ENCODE results near the gene FADS3. TPM values are rescaled to one million over a fixed set of nuclear protein-coding genes. Genes with fewer than 3 reads are reported as not detected.

FADS3 gene
- total RNA-seq, 1 experiment from 2014 or later: 50.0 TPM

DNA sequence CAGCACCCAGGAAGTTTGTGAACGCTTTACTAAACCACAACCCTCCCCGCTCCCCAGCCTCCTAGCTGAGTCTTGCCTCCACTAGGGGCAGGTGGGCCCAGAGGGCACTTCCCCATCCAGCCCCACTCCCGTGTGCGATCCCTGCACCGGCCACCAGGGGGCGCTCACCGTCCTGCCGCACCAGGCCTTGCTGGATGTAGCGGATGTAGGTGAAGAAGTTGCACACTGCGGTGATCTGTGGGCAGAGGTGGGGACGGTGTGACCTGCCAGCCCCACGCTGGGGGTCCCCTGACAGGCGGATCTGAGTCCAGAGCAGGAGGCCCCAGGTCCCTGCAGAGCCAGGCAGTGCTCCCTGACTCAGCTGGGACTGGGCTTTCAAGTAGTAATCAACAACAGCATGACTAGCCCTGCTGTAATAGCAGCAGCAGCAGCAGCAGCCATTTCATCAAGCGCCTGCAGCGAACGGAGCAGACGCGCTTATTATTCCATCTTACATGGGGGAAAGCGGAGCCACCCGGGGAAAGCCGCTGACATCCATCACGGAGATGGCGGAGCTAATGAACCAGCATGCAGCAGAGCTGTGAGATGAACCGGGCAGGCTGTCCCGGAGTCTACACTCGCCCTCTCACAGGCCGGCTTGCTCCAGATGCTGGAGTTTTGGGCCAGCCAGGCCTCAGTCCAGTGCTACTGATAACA, 7.9 kb upstream of the FADS3 start:
- TF ChIP-seq SP1 (CRISPR knock-in tag; conservative IDR thresholded peaks at IDR 0.05): 0 out of 2 replicates have a peak, but pooled peaks have one; percentile 23
- TF ChIP-seq NFYB (CRISPR knock-in tag; conservative IDR thresholded peaks at IDR 0.05; ENCODE audit: low read depth): no peak
- TF ChIP-seq, protein P1, sequence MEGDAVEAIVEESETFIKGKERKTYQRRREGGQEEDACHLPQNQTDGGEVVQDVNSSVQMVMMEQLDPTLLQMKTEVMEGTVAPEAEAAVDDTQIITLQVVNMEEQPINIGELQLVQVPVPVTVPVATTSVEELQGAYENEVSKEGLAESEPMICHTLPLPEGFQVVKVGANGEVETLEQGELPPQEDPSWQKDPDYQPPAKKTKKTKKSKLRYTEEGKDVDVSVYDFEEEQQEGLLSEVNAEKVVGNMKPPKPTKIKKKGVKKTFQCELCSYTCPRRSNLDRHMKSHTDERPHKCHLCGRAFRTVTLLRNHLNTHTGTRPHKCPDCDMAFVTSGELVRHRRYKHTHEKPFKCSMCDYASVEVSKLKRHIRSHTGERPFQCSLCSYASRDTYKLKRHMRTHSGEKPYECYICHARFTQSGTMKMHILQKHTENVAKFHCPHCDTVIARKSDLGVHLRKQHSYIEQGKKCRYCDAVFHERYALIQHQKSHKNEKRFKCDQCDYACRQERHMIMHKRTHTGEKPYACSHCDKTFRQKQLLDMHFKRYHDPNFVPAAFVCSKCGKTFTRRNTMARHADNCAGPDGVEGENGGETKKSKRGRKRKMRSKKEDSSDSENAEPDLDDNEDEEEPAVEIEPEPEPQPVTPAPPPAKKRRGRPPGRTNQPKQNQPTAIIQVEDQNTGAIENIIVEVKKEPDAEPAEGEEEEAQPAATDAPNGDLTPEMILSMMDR (IDR thresholded peaks at IDR 0.05): peak; percentile 100
- TF ChIP-seq PRRX2 (CRISPR knock-in tag; IDR thresholded peaks at IDR 0.05): no peak
- TF ChIP-seq, protein P2, sequence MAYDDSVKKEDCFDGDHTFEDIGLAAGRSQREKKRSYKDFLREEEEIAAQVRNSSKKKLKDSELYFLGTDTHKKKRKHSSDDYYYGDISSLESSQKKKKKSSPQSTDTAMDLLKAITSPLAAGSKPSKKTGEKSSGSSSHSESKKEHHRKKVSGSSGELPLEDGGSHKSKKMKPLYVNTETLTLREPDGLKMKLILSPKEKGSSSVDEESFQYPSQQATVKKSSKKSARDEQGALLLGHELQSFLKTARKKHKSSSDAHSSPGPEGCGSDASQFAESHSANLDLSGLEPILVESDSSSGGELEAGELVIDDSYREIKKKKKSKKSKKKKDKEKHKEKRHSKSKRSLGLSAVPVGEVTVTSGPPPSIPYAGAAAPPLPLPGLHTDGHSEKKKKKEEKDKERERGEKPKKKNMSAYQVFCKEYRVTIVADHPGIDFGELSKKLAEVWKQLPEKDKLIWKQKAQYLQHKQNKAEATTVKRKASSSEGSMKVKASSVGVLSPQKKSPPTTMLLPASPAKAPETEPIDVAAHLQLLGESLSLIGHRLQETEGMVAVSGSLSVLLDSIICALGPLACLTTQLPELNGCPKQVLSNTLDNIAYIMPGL (CRISPR knock-in tag; IDR thresholded peaks at IDR 0.05): peak; percentile 32; the same call in 1 of the 2 replicates
- TF ChIP-seq ZNF121 (CRISPR knock-in tag; IDR thresholded peaks at IDR 0.05): 0 out of 2 replicates have a peak, but pooled peaks have one; percentile 45
- peak; percentile 52; the same call in 1 of the 2 replicates for TF ChIP-seq GABPB1 (CRISPR knock-in tag; IDR thresholded peaks at IDR 0.05)
- TF ChIP-seq, protein P3, sequence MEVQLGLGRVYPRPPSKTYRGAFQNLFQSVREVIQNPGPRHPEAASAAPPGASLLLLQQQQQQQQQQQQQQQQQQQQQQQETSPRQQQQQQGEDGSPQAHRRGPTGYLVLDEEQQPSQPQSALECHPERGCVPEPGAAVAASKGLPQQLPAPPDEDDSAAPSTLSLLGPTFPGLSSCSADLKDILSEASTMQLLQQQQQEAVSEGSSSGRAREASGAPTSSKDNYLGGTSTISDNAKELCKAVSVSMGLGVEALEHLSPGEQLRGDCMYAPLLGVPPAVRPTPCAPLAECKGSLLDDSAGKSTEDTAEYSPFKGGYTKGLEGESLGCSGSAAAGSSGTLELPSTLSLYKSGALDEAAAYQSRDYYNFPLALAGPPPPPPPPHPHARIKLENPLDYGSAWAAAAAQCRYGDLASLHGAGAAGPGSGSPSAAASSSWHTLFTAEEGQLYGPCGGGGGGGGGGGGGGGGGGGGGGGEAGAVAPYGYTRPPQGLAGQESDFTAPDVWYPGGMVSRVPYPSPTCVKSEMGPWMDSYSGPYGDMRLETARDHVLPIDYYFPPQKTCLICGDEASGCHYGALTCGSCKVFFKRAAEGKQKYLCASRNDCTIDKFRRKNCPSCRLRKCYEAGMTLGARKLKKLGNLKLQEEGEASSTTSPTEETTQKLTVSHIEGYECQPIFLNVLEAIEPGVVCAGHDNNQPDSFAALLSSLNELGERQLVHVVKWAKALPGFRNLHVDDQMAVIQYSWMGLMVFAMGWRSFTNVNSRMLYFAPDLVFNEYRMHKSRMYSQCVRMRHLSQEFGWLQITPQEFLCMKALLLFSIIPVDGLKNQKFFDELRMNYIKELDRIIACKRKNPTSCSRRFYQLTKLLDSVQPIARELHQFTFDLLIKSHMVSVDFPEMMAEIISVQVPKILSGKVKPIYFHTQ (CRISPR knock-in tag; IDR thresholded peaks at IDR 0.05): no peak
- ChIA-PET POLR2A (interaction anchor here (0.6 to 4.1 kb wide), 3 partner anchors 48 to 56 kb away, joined by 4 to 26 read pairs (median 15); partner anchors contain the start of gene BEST1), CTCF (interaction anchor here (0.5 to 10.9 kb wide), 80 partner anchors 9 to 829 kb away, joined by 3 to 685 read pairs (median 5); partner anchors contain the start of genes BEST1, FADS1, FADS2 and FADS3)
- H3K9me3 Mint-ChIP-seq: no peaks in the 10 kb centered on the region
- H3K4me3 Mint-ChIP-seq: no peak overlapping the region
- H3K27ac Mint-ChIP-seq: no peak overlapping the region
- ATAC-seq (peak; percentile 80), DNase-seq (ENCODE audit: low spot score) (peak; percentile 98)
- H3K36me3 Mint-ChIP-seq: no peaks in the 10 kb centered on the region
- H3K4me1 Mint-ChIP-seq: peaks cover 20% of the 10 kb centered on the region
- H3K27me3 Mint-ChIP-seq (ENCODE audit: low read depth): no peaks in the 10 kb centered on the region

DNA sequence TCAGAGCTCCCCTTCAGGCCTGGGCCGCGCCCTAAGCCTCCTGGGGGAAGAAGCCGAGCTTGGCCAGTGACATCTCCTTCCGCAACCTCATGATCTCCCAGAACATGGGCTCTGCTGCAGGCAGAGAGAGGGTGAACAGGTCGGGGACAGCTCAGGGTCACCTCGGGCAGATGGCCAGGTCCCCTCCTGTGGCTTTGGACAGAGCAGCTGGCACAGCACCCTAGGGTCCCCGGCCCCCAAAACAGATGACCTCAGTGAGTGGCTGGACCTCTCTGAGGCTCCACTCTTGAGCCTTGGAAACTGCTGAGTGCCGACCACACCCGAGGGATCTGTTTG, 6.9 kb upstream of the FADS3 start:
- ChIA-PET POLR2A (interaction anchor here (3.1 to 4.1 kb wide), 2 partner anchors 49 to 52 kb away, joined by 15 to 26 read pairs; partner anchors contain the start of gene BEST1), CTCF (interaction anchor here (0.7 to 10.9 kb wide), 45 partner anchors 8 to 849 kb away, joined by 3 to 685 read pairs (median 10); partner anchors contain the start of genes BEST1, FADS1, FADS2 and FADS3)
- Mint-ChIP-seq H3K27me3 (ENCODE audit: low read depth) (no peaks in the 10 kb centered on the region), H3K27ac (no peak overlapping the region), H3K9me3 (no peaks in the 10 kb centered on the region), H3K4me1 (peaks cover 15% of the 10 kb centered on the region), H3K36me3 (no peaks in the 10 kb centered on the region), H3K4me3 (no peak overlapping the region)
- TF ChIP-seq, protein P4, sequence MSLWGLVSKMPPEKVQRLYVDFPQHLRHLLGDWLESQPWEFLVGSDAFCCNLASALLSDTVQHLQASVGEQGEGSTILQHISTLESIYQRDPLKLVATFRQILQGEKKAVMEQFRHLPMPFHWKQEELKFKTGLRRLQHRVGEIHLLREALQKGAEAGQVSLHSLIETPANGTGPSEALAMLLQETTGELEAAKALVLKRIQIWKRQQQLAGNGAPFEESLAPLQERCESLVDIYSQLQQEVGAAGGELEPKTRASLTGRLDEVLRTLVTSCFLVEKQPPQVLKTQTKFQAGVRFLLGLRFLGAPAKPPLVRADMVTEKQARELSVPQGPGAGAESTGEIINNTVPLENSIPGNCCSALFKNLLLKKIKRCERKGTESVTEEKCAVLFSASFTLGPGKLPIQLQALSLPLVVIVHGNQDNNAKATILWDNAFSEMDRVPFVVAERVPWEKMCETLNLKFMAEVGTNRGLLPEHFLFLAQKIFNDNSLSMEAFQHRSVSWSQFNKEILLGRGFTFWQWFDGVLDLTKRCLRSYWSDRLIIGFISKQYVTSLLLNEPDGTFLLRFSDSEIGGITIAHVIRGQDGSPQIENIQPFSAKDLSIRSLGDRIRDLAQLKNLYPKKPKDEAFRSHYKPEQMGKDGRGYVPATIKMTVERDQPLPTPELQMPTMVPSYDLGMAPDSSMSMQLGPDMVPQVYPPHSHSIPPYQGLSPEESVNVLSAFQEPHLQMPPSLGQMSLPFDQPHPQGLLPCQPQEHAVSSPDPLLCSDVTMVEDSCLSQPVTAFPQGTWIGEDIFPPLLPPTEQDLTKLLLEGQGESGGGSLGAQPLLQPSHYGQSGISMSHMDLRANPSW (CRISPR knock-in tag; conservative IDR thresholded peaks at IDR 0.05; ENCODE audit: low read depth): no peak
- TF ChIP-seq, protein P1 (IDR thresholded peaks at IDR 0.05): no peak
- TF ChIP-seq SOX15 (CRISPR knock-in tag; IDR thresholded peaks at IDR 0.05) (no peak), PRRX2 (CRISPR knock-in tag; IDR thresholded peaks at IDR 0.05) (no peak), TEAD4 (CRISPR knock-in tag; IDR thresholded peaks at IDR 0.05) (no peak), HMGA2 (CRISPR knock-in tag; IDR thresholded peaks at IDR 0.05) (no peak), NFYB (CRISPR knock-in tag; conservative IDR thresholded peaks at IDR 0.05; ENCODE audit: low read depth) (no peak), NFE2L1 (CRISPR knock-in tag; IDR thresholded peaks at IDR 0.05) (no peak)
- TF ChIP-seq, protein P5, sequence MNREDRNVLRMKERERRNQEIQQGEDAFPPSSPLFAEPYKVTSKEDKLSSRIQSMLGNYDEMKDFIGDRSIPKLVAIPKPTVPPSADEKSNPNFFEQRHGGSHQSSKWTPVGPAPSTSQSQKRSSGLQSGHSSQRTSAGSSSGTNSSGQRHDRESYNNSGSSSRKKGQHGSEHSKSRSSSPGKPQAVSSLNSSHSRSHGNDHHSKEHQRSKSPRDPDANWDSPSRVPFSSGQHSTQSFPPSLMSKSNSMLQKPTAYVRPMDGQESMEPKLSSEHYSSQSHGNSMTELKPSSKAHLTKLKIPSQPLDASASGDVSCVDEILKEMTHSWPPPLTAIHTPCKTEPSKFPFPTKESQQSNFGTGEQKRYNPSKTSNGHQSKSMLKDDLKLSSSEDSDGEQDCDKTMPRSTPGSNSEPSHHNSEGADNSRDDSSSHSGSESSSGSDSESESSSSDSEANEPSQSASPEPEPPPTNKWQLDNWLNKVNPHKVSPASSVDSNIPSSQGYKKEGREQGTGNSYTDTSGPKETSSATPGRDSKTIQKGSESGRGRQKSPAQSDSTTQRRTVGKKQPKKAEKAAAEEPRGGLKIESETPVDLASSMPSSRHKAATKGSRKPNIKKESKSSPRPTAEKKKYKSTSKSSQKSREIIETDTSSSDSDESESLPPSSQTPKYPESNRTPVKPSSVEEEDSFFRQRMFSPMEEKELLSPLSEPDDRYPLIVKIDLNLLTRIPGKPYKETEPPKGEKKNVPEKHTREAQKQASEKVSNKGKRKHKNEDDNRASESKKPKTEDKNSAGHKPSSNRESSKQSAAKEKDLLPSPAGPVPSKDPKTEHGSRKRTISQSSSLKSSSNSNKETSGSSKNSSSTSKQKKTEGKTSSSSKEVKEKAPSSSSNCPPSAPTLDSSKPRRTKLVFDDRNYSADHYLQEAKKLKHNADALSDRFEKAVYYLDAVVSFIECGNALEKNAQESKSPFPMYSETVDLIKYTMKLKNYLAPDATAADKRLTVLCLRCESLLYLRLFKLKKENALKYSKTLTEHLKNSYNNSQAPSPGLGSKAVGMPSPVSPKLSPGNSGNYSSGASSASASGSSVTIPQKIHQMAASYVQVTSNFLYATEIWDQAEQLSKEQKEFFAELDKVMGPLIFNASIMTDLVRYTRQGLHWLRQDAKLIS (CRISPR knock-in tag; IDR thresholded peaks at IDR 0.05; ENCODE audit: borderline replicate concordance): no peak
- ATAC-seq (no peak), DNase-seq (ENCODE audit: low spot score) (no peak)
